SU-DHL-6 (cell line): Measurements from ENCODE around the gene CBLN3.

Source experiments
- CTCF ChIP-seq: fragments of 200-600 bp; sonication (generic); IDR thresholded peaks from one replicate; pipeline ENCODE4 v1.5.1; 2017; ENCODE audit warnings: antibody characterized with exemption, mild to moderate bottlenecking, low read length, moderate library complexity; ENCODE audit not compliant: insufficient read depth, poor library complexity, severe bottlenecking
- EZH2phosphoT487 ChIP-seq: fragments of 200-600 bp; sonication (generic), shearing (Covaris generic); conservative IDR thresholded peaks from 2 replicates; pipeline ENCODE4 v1.6.1; 2018; ENCODE audit warnings: mild to moderate bottlenecking, antibody characterized with exemption, low read length, moderate library complexity, mixed read lengths

GRCh38 chr14:24378981-24379906 is 50.2 kb downstream of the CBLN3 start:
- TF ChIP-seq CTCF: no peak
- no peak for TF ChIP-seq EZH2phosphoT487
